GM12878 (cell line): ENCODE measurements around the gene ATN1. TPM values are rescaled to one million over a fixed set of nuclear protein-coding genes. Genes with fewer than 3 reads are reported as not detected.

ENCODE experiments used
- BCL11A ChIP-seq: IDR thresholded peaks from 2 replicates; pipeline ENCODE4 v1.6.1; 2011; ENCODE audit warnings: low read depth, low read length
- CBFB ChIP-seq: IDR thresholded peaks from 2 replicates; pipeline ENCODE4 v1.6.1; 2016; ENCODE audit warnings: antibody characterized with exemption, low read depth
- CHD4 ChIP-seq: fragments of 200-600 bp; sonication (generic); IDR thresholded peaks from 2 replicates; pipeline ENCODE4 v1.6.1; 2016; ENCODE audit warnings: mild to moderate bottlenecking
- CREB1 ChIP-seq: IDR thresholded peaks from 2 replicates; pipeline ENCODE4 v1.6.1; 2012; ENCODE audit warnings: low read depth, mild to moderate bottlenecking, inconsistent platforms
- FOXK2 ChIP-seq: fragments of 450-650 bp; IDR thresholded peaks from 2 replicates; pipeline ENCODE4 v1.6.1; 2017; ENCODE audit warnings: mild to moderate bottlenecking, moderate library complexity
- GATAD2B ChIP-seq: fragments of 450-650 bp; conservative IDR thresholded peaks from 2 replicates; pipeline ENCODE4 v1.6.1; 2017; ENCODE audit warnings: low read depth, mild to moderate bottlenecking, moderate library complexity
- HDGF ChIP-seq: fragments of 450-650 bp; IDR thresholded peaks from 2 replicates; pipeline ENCODE4 v1.6.1; 2016; ENCODE audit warnings: antibody characterized with exemption
- IKZF1 ChIP-seq: fragments of 450-650 bp; conservative IDR thresholded peaks from 2 replicates; pipeline ENCODE4 v1.6.1; 2017; ENCODE audit warnings: antibody characterized with exemption, mild to moderate bottlenecking
- IRF4 ChIP-seq: IDR thresholded peaks from 2 replicates; pipeline ENCODE4 v1.6.1; 2011; ENCODE audit warnings: low read depth, low read length
- KLF5 ChIP-seq: fragments of 450-650 bp; IDR thresholded peaks from 2 replicates; pipeline ENCODE4 v1.6.1; 2014; ENCODE audit warnings: mild to moderate bottlenecking; ENCODE audit not compliant: partially characterized antibody
- MLLT1 ChIP-seq: fragments of 450-650 bp; IDR thresholded peaks from 2 replicates; pipeline ENCODE4 v1.6.1; 2016; ENCODE audit warnings: mild to moderate bottlenecking
- MTA3 ChIP-seq: IDR thresholded peaks from 2 replicates; pipeline ENCODE4 v1.6.1; 2012; ENCODE audit warnings: low read length, inconsistent platforms, borderline replicate concordance
- MYC ChIP-seq: IDR thresholded peaks from 2 replicates; pipeline ENCODE4 v1.6.1; 2011; ENCODE audit warnings: mild to moderate bottlenecking, low read length, moderate library complexity, inconsistent platforms; ENCODE audit not compliant: insufficient read depth, insufficient replicate concordance, insufficient read length, severe bottlenecking
- NBN ChIP-seq: fragments of 450-650 bp; IDR thresholded peaks from 2 replicates; pipeline ENCODE4 v1.6.1; 2016
- NFYB ChIP-seq: IDR thresholded peaks from 2 replicates; pipeline ENCODE4 v1.6.1; 2011; ENCODE audit warnings: low read depth, mild to moderate bottlenecking, low read length, improper control_type of control experiment, moderate library complexity; ENCODE audit not compliant: insufficient read depth
- NR2C1 ChIP-seq: fragments of 450-650 bp; IDR thresholded peaks from 2 replicates; pipeline ENCODE4 v1.6.1; 2017; ENCODE audit warnings: antibody characterized with exemption, mild to moderate bottlenecking, moderate library complexity
- PML ChIP-seq: IDR thresholded peaks from 2 replicates; pipeline ENCODE4 v1.6.1; 2012; ENCODE audit warnings: low read length, inconsistent platforms
- POU2F2 ChIP-seq: IDR thresholded peaks from 3 replicates; pipeline ENCODE4 v1.6.1; 2011; ENCODE audit warnings: low read depth, mild to moderate bottlenecking, low read length, borderline replicate concordance
- RAD21 ChIP-seq: IDR thresholded peaks from 2 replicates; pipeline ENCODE4 v1.6.1; 2011; ENCODE audit warnings: mild to moderate bottlenecking, low read depth, low read length, moderate library complexity; ENCODE audit not compliant: insufficient read depth
- RAD51 ChIP-seq: fragments of 450-650 bp; IDR thresholded peaks from 2 replicates; pipeline ENCODE4 v1.6.1; 2016; ENCODE audit warnings: moderate library complexity, mild to moderate bottlenecking, inconsistent platforms
- SMAD1 ChIP-seq: fragments of 450-650 bp; IDR thresholded peaks from 2 replicates; pipeline ENCODE4 v1.6.1; 2018; ENCODE audit warnings: mild to moderate bottlenecking, low read depth; ENCODE audit not compliant: partially characterized antibody
- SREBF1 ChIP-seq: IDR thresholded peaks from 2 replicates; pipeline ENCODE4 v1.6.1; 2012; ENCODE audit warnings: mild to moderate bottlenecking, low read length
- SREBF2 ChIP-seq: IDR thresholded peaks from 2 replicates; pipeline ENCODE4 v1.6.1; 2012; ENCODE audit warnings: mild to moderate bottlenecking, low read length
- STAT3 ChIP-seq: IDR thresholded peaks from 2 replicates; pipeline ENCODE4 v1.6.1; 2011; ENCODE audit warnings: low read depth, low read length, improper control_type of control experiment
- SUPT20H ChIP-seq: IDR thresholded peaks from 2 replicates; pipeline ENCODE4 v1.6.1; 2011; ENCODE audit warnings: low read depth, mild to moderate bottlenecking, low read length, moderate library complexity, borderline replicate concordance; ENCODE audit not compliant: control insufficient read depth
- SUZ12 ChIP-seq: fragments of 200-600 bp; sonication (generic); IDR thresholded peaks from one replicate; pipeline ENCODE4 v1.6.1; 2018; ENCODE audit warnings: antibody characterized with exemption, mild to moderate bottlenecking; ENCODE audit not compliant: unreplicated experiment
- TBL1XR1 ChIP-seq: IDR thresholded peaks from 2 replicates; pipeline ENCODE4 v1.6.1; 2012; ENCODE audit warnings: low read depth, low read length, improper control_type of control experiment
- YY1 ChIP-seq: IDR thresholded peaks from 2 replicates; pipeline ENCODE4 v1.6.1; 2011; ENCODE audit warnings: low read depth, mild to moderate bottlenecking, low read length
- ZZZ3 ChIP-seq: IDR thresholded peaks from 2 replicates; pipeline ENCODE4 v1.6.1; 2011; ENCODE audit warnings: low read depth; ENCODE audit not compliant: control insufficient read depth, insufficient read length
- polyA plus RNA-seq, 11 experiments: library from polyadenylated mRNA; depleted of rRNA in 4 of 11; unstranded in 6 of 11; stranded (reverse) in 5 of 11; fragments of >200 nt; fragmentation: Nextera tagmentation in 4 of 11; fragmentation: Illumina TruSeq in 1 of 11; extraction: Ambion mirVana in 4 of 11; extraction: Trizol in 1 of 11; gene quantifications; 1 replicate in 1 of 11; 2 replicates in 10 of 11; pipeline versions ENCODE4 v1.2.1 to v1.2.3, GENCODE V29; 2011 to 2016; ENCODE audit warnings: inconsistent platforms in 2 of 11, missing spikeins in 2 of 11, low read depth in 1 of 11
- total RNA-seq, 4 experiments: library from RNA; depleted of rRNA in 3 of 4; stranded (reverse); fragments of >200 nt in 3 of 4; fragmentation: Illumina TruSeq in 1 of 4; extraction: Trizol in 1 of 4; gene quantifications; 2 replicates each; pipeline versions ENCODE4 v1.2.1 to v1.2.3, GENCODE V29; 2013 to 2021
- TF ChIP-seq, protein P1 (sequence below): IDR thresholded peaks from 2 replicates; pipeline ENCODE4 v1.6.1; 2012; ENCODE audit warnings: low read depth, low read length, improper control_type of control experiment
- TF ChIP-seq, protein P2 (sequence below): fragments of 450-650 bp; IDR thresholded peaks from 2 replicates; pipeline ENCODE4 v1.6.1; 2017; ENCODE audit warnings: borderline replicate concordance

Gene ATN1
- total and polyA plus RNA-seq, 10 of the 15 experiments (the other 5 are each of a cell fraction or from before 2014, with no cell fraction given) = 0.08 to 44.5 (median 5.0) TPM

DNA sequence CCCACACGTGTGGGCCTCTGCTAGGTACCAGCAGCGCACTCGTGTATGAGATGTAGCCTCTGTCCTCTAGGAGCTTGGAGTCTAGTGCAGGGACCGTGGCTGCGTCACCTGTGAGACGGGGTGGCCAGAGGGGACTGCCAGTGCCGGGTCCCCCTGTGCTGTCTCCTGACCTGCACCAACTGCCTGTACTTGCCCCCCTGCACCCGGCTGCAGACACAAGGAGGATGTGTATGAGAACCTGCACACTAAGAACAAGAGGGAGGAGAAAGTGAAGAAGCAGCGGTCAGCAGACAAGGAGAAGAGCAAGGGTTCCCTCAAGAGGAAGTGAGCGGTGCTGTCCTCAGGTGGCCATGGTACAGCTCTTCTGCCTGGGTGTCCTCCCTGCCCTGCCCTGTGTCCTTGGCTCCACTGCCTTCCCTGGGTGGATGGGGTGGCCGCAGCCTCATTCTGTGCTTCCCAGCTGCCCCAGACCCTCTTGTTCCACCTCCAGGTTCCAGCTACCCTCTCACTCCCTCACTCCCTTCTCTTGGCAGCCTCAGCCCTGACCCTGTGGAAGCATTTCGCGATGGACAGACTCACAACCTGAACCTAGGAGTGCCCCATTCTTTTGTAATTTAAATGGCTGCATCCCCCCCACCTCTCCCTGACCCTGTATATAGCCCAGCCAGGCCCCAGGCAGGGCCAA, 33.0 kb downstream of the ATN1 start (continued):
- 0 out of 2 replicates have a peak, but pooled peaks have one; percentile 22 for TF ChIP-seq TBL1XR1
- TF ChIP-seq NBN = 0 out of 2 replicates have a peak, but pooled peaks have one; percentile 18
- TF ChIP-seq SUZ12 = no peak
- no peak for TF ChIP-seq SREBF2
- no peak for TF ChIP-seq GATAD2B
- peak; percentile 76 for TF ChIP-seq RAD21
- TF ChIP-seq, protein P1, sequence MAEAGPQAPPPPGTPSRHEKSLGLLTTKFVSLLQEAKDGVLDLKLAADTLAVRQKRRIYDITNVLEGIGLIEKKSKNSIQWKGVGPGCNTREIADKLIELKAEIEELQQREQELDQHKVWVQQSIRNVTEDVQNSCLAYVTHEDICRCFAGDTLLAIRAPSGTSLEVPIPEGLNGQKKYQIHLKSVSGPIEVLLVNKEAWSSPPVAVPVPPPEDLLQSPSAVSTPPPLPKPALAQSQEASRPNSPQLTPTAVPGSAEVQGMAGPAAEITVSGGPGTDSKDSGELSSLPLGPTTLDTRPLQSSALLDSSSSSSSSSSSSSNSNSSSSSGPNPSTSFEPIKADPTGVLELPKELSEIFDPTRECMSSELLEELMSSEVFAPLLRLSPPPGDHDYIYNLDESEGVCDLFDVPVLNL = no peak
- no peak for TF ChIP-seq KLF5
- TF ChIP-seq CHD4 = no peak
- TF ChIP-seq IKZF1 = peak; percentile 39; the same call in 1 of the 2 replicates
- TF ChIP-seq POU2F2 = peak; percentile 57; the same call in 2 of the 3 replicates
- TF ChIP-seq, protein P2, sequence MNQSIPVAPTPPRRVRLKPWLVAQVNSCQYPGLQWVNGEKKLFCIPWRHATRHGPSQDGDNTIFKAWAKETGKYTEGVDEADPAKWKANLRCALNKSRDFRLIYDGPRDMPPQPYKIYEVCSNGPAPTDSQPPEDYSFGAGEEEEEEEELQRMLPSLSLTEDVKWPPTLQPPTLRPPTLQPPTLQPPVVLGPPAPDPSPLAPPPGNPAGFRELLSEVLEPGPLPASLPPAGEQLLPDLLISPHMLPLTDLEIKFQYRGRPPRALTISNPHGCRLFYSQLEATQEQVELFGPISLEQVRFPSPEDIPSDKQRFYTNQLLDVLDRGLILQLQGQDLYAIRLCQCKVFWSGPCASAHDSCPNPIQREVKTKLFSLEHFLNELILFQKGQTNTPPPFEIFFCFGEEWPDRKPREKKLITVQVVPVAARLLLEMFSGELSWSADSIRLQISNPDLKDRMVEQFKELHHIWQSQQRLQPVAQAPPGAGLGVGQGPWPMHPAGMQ = no peak
- no peak for TF ChIP-seq SMAD1
- TF ChIP-seq PML = no peak
- no peak; the same call in 1 of the 2 replicates for TF ChIP-seq CBFB
- peak; percentile 92 for TF ChIP-seq IRF4
- TF ChIP-seq SREBF1 = no peak
- no peak for TF ChIP-seq HDGF
- no peak for TF ChIP-seq MYC
- no peak for TF ChIP-seq STAT3
- no peak for TF ChIP-seq NFYB
- TF ChIP-seq NR2C1 = no peak
- no peak for TF ChIP-seq MLLT1
- no peak for TF ChIP-seq RAD51
- no peak for TF ChIP-seq CREB1
- no peak for TF ChIP-seq SUPT20H
- no peak for TF ChIP-seq MTA3
- no peak for TF ChIP-seq ZZZ3
- TF ChIP-seq FOXK2 = no peak
- TF ChIP-seq YY1 = peak; percentile 60
- TF ChIP-seq BCL11A = no peak
